Eye (tissue), 1 donor: ENCODE results near the gene ZNF518A.
"Not testable (repeated sequence)": the region's sequence is repeated elsewhere in the genome, so short reads cannot be mapped to it uniquely, and the experiment has no call there.

ENCODE experiments used
- DNase-seq: peaks from one replicate; pipeline ENCODE4 v3.0.0-alpha.2; 2015

ZNF518A gene

GRCh38 chr10:96137567-96137966, 7.5 kb downstream of the ZNF518A start:
- no peak for DNase-seq

GRCh38 chr10:96138102-96138501, 8.0 kb downstream of the ZNF518A start:
- no peak for DNase-seq

- no peak for DNase-seq
Measured at GRCh38 chr10:96152437-96152836, 22.3 kb downstream of the ZNF518A start.

GRCh38 chr10:96153070-96153469, 23.0 kb downstream of the ZNF518A start:
- DNase-seq = no peak

GRCh38 chr10:96165726-96166125, 35.6 kb downstream of the ZNF518A start:
- DNase-seq = no peak

- DNase-seq = peak; percentile 2
Measured at GRCh38 chr10:96168546-96168945, 38.4 kb downstream of the ZNF518A start.

- DNase-seq = no peak
Measured at GRCh38 chr10:96170230-96170629, 40.1 kb downstream of the ZNF518A start.

GRCh38 chr10:96172666-96173065, 42.6 kb downstream of the ZNF518A start:
- DNase-seq = no peak

- no peak for DNase-seq
Measured at GRCh38 chr10:96176985-96177384, 46.9 kb downstream of the ZNF518A start.

- DNase-seq = no peak
Measured at GRCh38 chr10:96188421-96188820, 58.3 kb downstream of the ZNF518A start.

GRCh38 chr10:96188916-96189315, 58.8 kb downstream of the ZNF518A start:
- DNase-seq = no peak

GRCh38 chr10:96189505-96189904, 59.4 kb downstream of the ZNF518A start:
- not testable (repeated sequence) for DNase-seq

GRCh38 chr10:96201525-96201924, 71.4 kb downstream of the ZNF518A start:
- no peak for DNase-seq

GRCh38 chr10:96205580-96205979, 75.5 kb downstream of the ZNF518A start:
- DNase-seq = no peak

GRCh38 chr10:96208271-96208670, 78.2 kb downstream of the ZNF518A start:
- no peak for DNase-seq

- DNase-seq = no peak
Measured at GRCh38 chr10:96208946-96209345, 78.8 kb downstream of the ZNF518A start.

- no peak for DNase-seq
Measured at GRCh38 chr10:96211764-96212163, 81.7 kb downstream of the ZNF518A start.

- no peak for DNase-seq
Measured at GRCh38 chr10:96212911-96213310, 82.8 kb downstream of the ZNF518A start.
